ENCODE measurements around the gene RXRA. TPM values are rescaled to one million over a fixed set of nuclear protein-coding genes. Genes with fewer than 3 reads are reported as not detected.

RXRA gene
- total RNA-seq, 1 donor, result 26.4 TPM

GRCh38 chr9:134433909-134434882 lies 107.9 kb downstream of the RXRA start:
- Histone ChIP-seq H3K27ac (ENCODE audit: low read depth, low read length) (peak overlapping the region; percentile 10), H2AFZ (ENCODE audit: low read length) (no peak overlapping the region), H3K9me3 (ENCODE audit: low read depth, low read length) (no peaks in the 10 kb centered on the region), H3K4me1 (ENCODE audit: insufficient read depth, low read length) (peaks cover 7% of the 10 kb centered on the region), H4K20me1 (ENCODE audit: insufficient read depth, low read length) (peaks cover 16% of the 10 kb centered on the region), H3K4me2 (ENCODE audit: insufficient read depth, low read length) (no peak overlapping the region), H3K27me3 (ENCODE audit: insufficient read depth, low read length) (no peaks in the 10 kb centered on the region), H3K79me2 (ENCODE audit: insufficient read depth, low read length) (no peaks in the 10 kb centered on the region), H3K36me3 (ENCODE audit: insufficient read depth, low read length) (peaks cover 30% of the 10 kb centered on the region), H3K4me3 (ENCODE audit: insufficient read depth, low read length) (no peak overlapping the region)
- no peak for TF ChIP-seq CTCF (IDR thresholded peaks at IDR 0.05; ENCODE audit: extremely low read depth, low read depth, low read length)
- peak; percentile 72 for DNase-seq (ENCODE audit: insufficient read length, low spot score, missing footprints)

GRCh38 chr9:134434894-134435506 lies 108.7 kb downstream of the RXRA start:
- Histone ChIP-seq H4K20me1 (ENCODE audit: insufficient read depth, low read length) (peaks cover 16% of the 10 kb centered on the region), H3K4me3 (ENCODE audit: insufficient read depth, low read length) (no peak overlapping the region), H3K4me1 (ENCODE audit: insufficient read depth, low read length) (peaks cover 7% of the 10 kb centered on the region), H3K9me3 (ENCODE audit: low read depth, low read length) (no peaks in the 10 kb centered on the region), H3K4me2 (ENCODE audit: insufficient read depth, low read length) (peak overlapping the region; percentile 50), H2AFZ (ENCODE audit: low read length) (no peak overlapping the region), H3K36me3 (ENCODE audit: insufficient read depth, low read length) (peaks cover 25% of the 10 kb centered on the region), H3K27ac (ENCODE audit: low read depth, low read length) (peak overlapping the region; percentile 16), H3K79me2 (ENCODE audit: insufficient read depth, low read length) (no peaks in the 10 kb centered on the region), H3K27me3 (ENCODE audit: insufficient read depth, low read length) (no peaks in the 10 kb centered on the region)
- DNase-seq (ENCODE audit: insufficient read length, low spot score, missing footprints), result peak; percentile 100
- no peak for TF ChIP-seq CTCF (IDR thresholded peaks at IDR 0.05; ENCODE audit: extremely low read depth, low read depth, low read length)

- no peak overlapping the region for H3K27ac ChIP-seq (ENCODE audit: low read depth, low read length)
- H3K4me1 ChIP-seq (ENCODE audit: insufficient read depth, low read length), result peaks cover 7% of the 10 kb centered on the region
- no peaks in the 10 kb centered on the region for H3K9me3 ChIP-seq (ENCODE audit: low read depth, low read length)
- H3K36me3 ChIP-seq (ENCODE audit: insufficient read depth, low read length), result peaks cover 22% of the 10 kb centered on the region
- no peak for DNase-seq (ENCODE audit: insufficient read length, low spot score, missing footprints)
- no peaks in the 10 kb centered on the region for H3K79me2 ChIP-seq (ENCODE audit: insufficient read depth, low read length)
- H4K20me1 ChIP-seq (ENCODE audit: insufficient read depth, low read length), result peaks cover 18% of the 10 kb centered on the region
- no peak overlapping the region for H2AFZ ChIP-seq (ENCODE audit: low read length)
- TF ChIP-seq CTCF (IDR thresholded peaks at IDR 0.05; ENCODE audit: extremely low read depth, low read depth, low read length), result no peak
- H3K4me2 ChIP-seq (ENCODE audit: insufficient read depth, low read length), result no peak overlapping the region
- no peaks in the 10 kb centered on the region for H3K27me3 ChIP-seq (ENCODE audit: insufficient read depth, low read length)
- H3K4me3 ChIP-seq (ENCODE audit: insufficient read depth, low read length), result no peak overlapping the region
Measured at GRCh38 chr9:134435550-134436378, 109.5 kb downstream of the RXRA start.
